GM18951 (cell line): Measurements from ENCODE around the gene RNU7-1.

Experiments
- POLR2A ChIP-seq: IDR thresholded peaks from 4 replicates; pipeline ENCODE4 v1.6.1; 2011; ENCODE audit warnings: mild to moderate bottlenecking; ENCODE audit not compliant: insufficient read length, insufficient read depth; ENCODE audit errors: extremely low read depth
- in situ Hi-C: fragments of 300-500 bp; cut with MboI; formaldehyde crosslinking; loops from one replicate; pipeline ENCODE4 v1.12.0; 2022; ENCODE audit warnings: low sequenced_read_pairs, mixed read lengths, inconsistent platforms; ENCODE audit not compliant: unreplicated experiment

The RNU7-1 gene

DNA sequence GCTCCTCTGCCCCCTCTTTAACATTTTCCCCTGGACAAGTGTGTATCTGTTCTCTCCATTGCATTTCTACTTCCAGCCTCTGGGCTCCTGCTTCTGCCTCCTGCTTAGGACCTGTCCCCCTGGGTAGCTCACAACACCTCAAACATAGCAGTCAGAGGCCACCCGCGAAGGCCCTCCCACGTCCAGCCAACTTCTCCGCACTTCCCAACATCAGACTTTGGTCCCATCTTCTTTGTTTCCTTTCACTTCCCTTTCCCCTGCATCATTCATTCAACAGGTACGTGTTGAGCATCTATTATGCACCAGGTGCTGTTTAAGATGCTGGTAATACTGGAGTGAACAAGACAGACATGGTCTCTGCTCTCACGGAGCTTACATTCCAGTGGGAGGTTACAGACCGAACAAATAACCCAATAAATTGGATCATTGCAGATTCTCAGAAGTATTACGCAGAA lies 3.3 kb downstream of the RNU7-1 start:
- in situ Hi-C loops: loop anchor here (10.0 kb wide), 1 partner anchor 158 kb away; the partner anchor contains the start of gene C1RL

DNA sequence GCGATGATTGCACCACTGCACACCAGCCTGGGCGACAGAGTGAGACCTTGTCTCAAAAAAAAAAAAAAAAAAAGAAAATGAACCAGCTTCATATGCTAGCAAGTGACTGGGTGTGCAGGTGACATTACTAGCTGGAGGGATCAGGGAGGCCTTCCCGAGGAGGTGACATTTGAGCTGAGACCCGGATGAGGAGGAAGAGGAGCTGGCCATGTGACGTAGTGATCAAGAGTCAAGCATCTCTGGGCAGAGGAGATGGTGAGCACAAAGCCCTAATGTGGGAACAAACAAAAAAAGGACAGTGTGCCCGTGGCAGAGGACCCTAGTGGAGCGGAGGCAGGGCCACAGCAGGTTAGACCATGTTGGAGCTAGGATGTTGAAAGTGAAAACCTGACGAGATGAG lies 4.0 kb downstream of the RNU7-1 start:
- no peak for TF ChIP-seq POLR2A
- in situ Hi-C loops: loop anchor here (10.0 kb wide), 1 partner anchor 157 kb away; the partner anchor contains the start of gene C1RL

More for the DNA sequence above, 3.3 kb downstream of the RNU7-1 start:
- TF ChIP-seq POLR2A: no peak

GRCh38 chr12:6948873-6949594 lies 5.4 kb downstream of the RNU7-1 start:
- in situ Hi-C loops: loop anchor here (10.0 kb wide), 1 partner anchor 156 kb away; the partner anchor contains the start of gene C1RL
- TF ChIP-seq POLR2A: no peak

GRCh38 chr12:6950401-6950801 lies 6.8 kb downstream of the RNU7-1 start:
- in situ Hi-C loops: no loop called here
- TF ChIP-seq POLR2A: no peak

DNA sequence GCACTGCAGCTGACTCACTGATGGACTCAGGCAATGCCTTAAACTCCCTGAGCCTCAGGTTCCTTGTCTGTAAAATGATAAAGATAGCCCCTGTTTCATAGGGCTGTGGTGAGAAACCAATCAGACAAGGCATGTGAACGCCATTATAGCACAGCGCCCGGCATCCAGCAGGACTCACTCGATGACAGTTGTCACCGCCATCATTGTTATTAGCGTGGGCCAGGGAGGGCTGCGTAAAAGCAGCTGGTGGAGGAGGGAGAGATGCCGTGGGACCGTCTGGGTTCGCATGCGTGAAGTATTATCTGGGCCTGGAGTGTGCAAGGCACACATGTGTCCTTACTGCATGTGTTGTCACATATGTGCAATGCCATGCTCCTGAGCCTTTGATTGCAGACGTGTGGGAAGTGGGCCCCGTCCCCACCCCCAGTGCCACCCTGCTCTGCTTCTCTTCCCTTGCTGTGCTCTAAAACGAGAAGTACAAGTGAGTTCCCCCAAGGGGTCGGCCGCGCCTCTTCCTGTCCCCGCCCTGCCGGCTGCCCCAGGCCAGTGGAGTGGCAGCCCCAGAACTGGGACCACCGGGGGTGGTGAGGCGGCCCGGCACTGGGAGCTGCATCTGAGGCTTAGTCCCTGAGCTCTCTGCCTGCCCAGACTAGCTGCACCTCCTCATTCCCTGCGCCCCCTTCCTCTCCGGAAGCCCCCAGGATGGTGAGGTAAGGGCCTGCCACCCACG lies 7.4 kb downstream of the RNU7-1 start, which contains the start of gene PTPN6:
Gene PTPN6 (plus strand): TSS at position 546 of the 730 bp plus-strand sequence. CDS start 157 bp downstream, at position 703.
- in situ Hi-C loops: no loop called here
- peak; percentile 95 for TF ChIP-seq POLR2A

DNA sequence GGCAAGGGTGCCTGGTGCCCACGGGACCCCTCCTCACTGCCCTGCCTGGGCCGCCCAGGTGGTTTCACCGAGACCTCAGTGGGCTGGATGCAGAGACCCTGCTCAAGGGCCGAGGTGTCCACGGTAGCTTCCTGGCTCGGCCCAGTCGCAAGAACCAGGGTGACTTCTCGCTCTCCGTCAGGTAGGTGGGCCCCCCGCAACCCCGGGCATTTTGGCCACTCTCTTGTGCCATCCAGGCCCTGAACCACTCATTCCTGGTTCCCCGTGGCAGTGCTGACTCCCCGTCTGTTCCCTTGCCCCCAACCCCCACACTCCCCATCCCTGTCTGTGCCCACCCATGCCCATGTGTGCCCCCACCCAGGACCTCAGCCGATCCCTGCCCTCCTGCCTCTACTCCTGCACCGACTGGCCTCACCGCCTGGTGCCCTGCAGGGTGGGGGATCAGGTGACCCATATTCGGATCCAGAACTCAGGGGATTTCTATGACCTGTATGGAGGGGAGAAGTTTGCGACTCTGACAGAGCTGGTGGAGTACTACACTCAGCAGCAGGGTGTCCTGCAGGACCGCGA lies 8.0 kb downstream of the RNU7-1 start:
- in situ Hi-C loops: no loop called here
- no peak for TF ChIP-seq POLR2A

GRCh38 chr12:6952121-6952862 lies 8.7 kb downstream of the RNU7-1 start:
- peak; percentile 17 for TF ChIP-seq POLR2A
- in situ Hi-C loops: no loop called here

GRCh38 chr12:6952863-6953441 lies 9.3 kb downstream of the RNU7-1 start:
- no peak for TF ChIP-seq POLR2A
- in situ Hi-C loops: no loop called here

GRCh38 chr12:6953442-6954315 lies 10.1 kb downstream of the RNU7-1 start:
- TF ChIP-seq POLR2A: peak; percentile 99
- in situ Hi-C loops: no loop called here

- in situ Hi-C loops: no loop called here
- peak; percentile 16 for TF ChIP-seq POLR2A
Observed at GRCh38 chr12:6954316-6955107, 10.9 kb downstream of the RNU7-1 start.
